SK-N-DZ (cell line): ENCODE results near the gene RHBDD3.

ENCODE experiments used
- DNase-seq: peaks from one replicate; pipeline ENCODE4 v3.0.0-alpha.2; 2015; ENCODE audit warnings: low spot score

RHBDD3 gene

DNA sequence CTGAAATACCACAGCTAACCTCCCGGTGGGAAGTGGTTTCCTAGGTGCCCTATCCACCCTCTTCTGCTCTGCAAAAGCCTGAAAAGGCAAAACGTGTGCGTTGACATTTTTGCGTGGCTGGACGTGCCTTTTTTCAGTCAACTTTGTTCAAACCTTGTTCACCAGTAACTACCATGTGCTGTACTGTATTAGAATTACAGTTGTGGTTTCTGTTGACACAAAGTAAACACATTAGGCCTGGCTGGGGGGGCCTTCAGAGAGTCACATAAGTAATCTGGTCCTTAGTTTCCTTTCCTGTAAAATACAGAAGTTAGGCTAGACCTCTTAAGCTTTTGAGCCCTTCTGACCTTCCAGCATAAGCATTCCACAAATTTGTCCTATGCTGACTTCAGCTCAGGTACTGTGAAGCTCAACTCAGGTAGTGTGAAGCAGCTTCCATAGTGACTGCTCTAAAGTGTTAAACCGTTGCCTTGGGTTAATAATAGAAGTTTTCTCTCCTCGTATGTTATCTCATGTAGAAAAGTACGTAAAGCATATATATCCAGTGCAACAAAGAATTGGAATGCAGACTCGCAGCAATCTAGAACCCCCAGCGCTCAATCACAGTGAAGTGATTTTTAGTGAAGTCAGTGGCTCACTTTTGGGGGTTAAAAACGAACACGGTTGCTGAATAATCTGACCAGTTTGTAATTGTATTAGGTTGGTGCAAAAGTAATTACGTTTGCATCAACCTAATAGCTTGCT, 2.1 kb upstream of the RHBDD3 start:
- DNase-seq = no peak

DNA sequence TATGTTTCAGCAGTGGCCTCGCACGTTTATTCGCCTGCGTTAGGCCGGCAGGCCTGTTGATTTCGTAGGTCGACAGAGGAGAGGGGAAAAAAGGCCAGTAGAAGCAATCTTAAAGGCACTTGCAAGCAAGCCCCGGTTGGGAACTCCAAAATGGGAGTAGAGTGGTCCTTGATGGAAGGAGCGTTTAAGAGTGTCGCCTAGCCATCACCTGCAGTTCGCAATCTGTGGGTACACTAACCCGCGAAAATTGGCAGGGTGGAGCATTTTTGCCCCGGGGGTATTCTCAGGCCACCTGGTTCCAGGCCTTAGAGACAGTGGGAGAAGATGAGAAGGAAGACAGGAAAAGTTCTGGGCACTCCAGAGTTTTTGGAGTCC, 1.4 kb upstream of the RHBDD3 start:
- no peak for DNase-seq

DNA sequence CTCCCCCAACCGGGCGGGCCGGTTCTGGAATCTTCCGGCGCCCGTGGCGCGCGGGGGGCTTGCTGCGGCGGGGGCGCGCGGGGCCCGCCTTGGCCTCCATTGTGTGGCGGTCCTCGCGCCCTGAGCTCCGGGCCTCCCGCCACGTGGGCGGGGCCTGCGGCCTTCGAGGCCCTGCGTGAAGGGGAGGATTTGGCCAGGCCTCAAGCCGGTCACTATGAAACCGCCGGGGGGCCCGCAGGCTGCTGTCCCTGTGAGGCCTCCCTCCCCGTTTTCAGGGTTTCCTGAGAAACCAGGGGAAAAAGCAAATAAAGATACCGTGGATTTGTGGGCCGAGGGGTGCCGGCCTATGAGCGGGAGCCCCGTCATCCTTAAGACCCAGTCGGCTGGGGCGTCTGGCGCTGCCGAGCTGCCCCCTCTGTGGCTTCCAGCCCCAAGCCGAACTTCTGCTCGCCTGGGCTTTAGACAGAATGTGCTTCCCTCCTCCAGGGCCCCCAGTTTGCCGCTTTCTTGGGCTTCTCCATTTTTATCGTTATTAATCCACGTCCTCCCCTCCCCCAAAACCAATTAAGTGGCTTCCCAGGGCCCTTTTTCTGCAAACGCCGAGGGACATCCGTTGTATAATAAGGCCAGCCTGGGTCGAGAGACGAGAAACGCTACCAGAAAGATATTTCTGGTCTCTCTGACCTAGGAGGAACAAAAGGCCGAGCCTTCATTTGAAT, 889 bp upstream of the RHBDD3 start:
- DNase-seq = peak; percentile 63

DNA sequence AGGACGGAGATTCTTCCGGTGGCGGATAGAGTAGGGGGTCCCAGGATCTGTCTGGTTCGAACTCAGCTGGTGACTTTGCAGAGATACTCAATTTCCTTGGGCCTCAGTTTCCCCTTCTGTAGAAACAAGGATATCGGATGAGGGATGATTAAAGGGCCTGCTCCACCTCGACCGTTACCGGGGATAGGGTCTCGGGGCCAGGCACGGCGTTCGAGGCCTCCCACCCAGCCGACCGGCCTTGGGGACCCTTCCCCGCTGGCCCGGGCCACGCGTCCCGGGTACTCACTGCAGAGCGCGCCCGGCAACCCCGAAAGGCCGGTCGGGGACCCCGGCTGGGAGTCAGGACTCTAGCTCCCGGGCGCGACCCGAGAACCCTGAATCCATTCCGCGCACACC, 321 bp downstream of the RHBDD3 start:
- no peak for DNase-seq

DNA sequence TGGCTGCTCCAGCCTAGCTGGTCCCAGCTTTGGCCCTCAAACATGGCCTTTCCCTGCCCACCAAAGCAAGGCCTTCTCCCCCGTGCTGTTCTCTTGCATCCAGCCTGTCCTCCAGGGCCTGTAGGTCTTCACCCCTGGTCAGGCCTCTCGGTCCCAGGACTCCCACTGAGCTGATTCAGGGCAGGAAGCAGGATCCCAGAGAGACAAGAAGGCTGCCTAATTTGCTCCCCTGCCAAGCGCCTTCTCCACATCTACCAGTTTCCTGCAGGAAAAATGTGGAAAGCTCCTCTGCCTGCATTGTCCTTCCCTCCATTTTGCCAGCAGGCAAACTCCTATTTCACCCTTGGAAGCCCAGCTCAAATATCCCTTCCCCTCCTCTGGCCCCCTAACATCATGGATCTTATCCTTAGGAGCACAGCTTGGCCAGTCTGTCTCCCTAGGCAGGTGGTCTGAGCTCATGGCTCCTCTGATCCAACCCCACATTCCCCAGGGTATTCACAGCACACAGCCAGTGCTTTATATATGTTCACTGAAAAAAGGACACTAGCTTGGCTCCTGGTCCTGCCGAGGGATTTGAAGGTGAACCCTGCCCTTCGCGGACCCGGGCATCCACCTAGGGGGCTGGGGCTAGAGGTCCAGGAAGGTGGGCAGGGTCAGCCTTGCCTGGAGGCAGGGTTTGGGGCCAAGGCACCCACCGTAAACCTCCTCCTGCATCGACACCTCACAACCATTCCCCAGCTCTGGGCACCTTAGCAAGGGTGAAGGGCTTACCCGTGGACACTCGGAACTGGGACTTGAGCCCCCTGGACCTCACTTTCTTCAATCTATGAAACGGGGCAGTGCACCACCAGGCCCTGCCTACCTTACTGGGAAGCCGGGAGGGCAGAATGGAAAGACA, 968 bp downstream of the RHBDD3 start:
- no peak for DNase-seq

DNA sequence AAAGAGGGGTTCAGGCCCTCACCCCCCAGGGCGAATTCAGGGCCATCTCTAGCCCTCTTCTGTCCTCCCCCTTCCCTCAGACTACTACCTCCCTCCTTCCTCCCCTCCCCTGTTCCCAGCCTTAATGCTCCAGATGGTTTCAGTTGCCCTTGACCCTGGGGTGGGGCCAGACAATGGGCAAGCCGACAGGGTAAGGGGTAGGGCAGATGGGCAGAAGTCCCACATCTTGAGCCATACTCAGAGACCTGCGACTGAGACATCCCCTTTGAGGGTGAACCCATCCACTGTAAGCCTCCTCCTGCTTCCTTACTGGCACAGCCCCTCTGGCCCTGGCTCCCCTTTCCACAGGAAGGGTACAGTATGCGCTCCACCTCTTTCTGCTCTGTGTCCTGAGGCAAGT, 1.9 kb downstream of the RHBDD3 start:
- no peak for DNase-seq

DNA sequence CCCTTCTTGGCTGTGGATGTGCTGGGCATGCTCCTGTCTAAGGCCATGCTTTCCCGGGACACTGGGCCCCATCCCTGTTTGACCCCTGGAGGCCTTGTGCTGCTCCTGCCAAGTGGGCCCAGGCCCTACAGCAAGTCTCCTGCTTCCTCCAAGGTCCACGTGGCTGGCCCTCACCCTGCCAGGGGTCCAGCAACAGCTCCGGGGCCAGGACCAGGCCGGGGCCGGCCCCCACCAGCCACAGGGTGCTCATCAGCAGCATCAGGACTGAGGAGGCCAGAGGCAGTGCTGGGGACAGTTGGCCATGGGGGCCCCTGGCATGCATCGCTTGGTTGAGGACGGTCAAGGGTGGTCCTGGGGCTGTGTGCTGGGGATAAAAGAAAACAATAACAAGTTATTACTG, 2.5 kb downstream of the RHBDD3 start:
- no peak for DNase-seq

DNA sequence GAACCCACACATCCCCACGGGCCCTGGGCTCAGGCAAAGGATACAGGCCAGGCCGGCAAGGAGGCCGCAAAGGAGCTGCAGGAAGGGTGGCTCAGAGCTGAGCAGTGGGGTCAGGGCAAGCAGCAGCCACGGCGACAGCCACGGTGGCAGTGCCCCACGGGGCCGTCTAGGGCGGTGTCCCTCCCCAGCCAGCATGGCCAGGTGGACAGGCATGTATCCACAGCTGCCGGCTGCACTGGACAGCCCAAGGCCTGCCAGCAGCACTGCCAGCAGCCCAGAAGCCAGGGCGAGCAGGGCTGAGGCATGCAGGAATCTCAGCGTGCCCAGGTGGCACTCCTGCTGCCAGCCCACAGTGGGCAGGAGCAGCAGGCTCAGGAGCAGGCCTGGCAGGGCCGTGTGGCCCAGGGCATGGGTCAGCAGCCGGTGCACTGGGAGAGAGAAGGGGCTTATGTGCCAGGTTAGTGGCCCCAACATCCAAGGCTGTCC, 3.9 kb downstream of the RHBDD3 start:
- no peak for DNase-seq

DNA sequence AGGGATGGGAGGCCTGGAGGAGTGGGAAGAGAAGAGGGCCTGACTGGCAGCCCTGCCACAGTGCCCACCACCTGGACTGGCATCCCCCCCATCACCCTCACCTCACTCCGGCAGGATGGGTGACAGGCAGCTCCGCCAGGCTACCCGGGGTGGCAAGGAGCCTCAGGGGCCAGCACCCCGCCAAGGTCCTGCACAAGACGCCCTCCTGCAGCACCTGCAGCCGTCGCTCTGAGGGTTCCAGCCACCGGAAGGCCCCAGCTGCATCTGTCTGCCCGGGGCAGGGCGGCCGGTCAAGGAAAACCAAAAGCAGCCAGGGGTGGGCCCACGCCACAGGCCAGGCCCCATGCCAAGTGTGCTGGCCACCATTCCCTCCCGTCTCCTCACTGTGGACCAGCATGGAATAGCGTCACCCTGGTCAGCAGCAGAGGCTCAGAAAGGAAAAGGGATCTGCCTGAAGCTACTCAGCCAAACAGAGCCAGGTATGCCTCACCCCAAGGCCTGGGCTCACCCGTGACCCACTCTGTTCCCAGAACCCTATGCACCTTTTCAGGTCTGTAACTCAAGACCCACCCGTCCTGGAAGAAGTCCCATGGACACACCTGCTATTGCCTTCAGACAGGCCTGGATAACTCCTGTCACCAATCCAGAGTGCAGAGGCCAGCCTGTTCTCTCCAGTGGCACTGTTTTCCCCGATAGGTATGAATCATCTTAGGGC, 7.0 kb downstream of the RHBDD3 start:
- no peak for DNase-seq

DNA sequence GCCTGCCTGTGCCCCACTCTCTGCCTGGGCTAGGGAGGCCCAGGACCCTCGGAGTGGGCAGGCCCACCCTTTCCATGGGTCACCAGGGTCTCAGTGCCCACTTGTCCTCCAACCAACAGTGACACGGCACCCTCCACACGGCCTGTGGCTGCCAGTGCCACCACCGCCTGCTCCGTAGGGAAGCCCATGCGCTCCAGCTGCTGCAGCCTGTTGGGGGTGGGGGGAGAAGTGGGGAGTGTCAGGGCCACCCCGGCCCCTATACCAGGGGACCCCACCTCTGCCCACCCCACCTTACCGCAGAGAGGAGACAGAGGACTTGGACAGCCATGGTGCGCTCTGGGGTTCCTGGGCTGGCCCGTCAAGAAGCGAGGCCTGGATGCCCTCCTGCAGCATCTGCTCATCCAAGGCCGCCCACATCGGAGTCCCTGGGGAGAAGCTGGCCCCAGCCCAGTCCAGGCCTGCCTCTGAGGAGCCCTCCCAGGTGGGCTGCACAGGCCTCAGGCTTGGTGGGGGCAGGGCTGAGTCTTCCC, 7.7 kb downstream of the RHBDD3 start:
- peak; percentile 44 for DNase-seq

DNA sequence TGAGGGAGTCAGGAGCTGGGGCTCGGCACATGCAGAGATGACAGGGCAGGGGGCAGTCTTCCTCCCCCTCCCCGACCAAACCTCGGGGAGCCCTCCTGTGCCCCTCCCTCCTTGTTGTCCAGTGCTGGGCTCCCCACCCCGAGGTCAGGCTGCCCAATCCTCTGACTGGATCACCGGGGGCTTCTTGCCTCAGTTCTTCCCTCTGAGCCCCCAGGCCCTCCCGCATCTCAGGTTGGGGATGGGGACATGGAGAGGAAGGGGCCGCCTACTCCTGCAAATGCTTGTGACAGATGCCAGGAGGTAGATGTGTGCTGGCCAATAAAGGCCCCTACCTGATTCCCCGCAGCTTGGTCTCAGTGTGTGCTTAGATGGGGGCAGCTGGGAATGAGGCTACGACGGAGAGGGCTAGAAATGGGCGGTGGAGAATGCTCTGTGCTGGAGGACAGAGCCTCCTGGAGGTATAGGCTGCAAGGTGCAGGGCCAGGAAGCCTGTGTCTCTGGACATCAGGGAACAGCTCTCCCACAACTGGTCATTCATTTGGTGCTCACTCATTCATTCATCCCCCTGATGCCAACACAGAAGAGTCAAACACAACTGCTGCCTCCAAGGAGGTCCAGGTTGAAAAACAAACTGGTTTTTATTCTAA, 8.4 kb downstream of the RHBDD3 start:
- DNase-seq = no peak

DNA sequence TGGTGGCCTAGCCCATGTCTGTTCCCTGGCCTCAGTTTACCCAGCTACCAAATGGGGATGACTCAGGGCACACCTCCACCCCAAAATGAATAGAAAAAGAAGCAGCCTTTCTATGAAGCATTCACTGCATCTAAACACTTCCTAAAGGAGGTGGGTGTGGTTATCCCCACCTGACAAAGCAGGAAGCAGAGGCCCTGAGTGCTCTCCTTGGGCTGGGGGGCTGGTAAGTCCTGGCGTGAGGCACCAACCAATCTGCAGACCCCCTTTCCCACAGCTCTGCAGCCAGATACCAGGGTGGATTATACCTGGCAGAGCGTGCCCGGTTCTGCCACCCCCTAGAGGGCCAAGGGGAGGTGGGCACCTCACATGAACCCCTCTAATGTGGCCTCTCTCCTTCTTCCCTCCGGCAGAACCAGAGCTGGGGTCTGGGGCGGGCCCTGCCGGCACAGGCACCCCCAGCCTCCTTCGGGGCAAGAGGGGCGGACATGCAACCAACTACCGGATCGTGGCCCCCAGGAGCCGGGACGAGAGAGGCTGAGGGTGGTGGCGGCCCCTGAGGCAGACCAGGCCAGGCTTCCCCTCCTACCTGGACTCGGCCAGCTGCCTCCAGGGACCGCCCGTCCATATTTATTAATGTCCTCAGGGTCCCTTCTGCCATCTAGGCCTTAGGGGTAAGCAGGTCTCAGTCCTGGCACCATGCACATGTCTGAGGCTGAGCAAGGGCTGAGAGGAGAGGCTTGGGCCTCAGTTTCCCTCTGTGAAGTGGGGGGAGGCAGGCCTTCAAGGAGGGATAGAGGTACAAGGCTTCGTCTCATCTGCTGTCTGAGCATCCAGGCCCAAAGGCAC, 9.2 kb downstream of the RHBDD3 start:
- DNase-seq = no peak

DNA sequence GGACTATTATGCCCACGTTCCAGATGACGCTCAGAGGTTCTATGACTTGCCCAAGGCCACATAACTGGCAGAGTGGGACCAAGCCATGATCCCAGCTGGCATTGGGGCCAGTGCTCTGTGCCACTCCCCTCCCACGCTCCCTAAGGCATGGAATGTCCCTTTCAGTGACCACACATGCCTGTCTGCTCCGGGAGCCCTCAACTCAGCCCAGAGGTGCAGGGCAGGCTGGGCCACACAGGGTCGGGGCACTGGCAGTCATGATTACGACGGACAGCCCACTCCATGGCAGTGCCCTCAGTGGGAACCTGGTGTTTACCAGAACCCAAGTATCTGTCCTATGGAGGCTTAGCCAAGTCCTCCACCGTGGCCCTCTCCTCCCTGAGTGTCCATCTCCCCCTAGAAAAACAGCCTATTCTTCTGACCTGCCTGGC, 10.0 kb downstream of the RHBDD3 start:
- no peak for DNase-seq

DNA sequence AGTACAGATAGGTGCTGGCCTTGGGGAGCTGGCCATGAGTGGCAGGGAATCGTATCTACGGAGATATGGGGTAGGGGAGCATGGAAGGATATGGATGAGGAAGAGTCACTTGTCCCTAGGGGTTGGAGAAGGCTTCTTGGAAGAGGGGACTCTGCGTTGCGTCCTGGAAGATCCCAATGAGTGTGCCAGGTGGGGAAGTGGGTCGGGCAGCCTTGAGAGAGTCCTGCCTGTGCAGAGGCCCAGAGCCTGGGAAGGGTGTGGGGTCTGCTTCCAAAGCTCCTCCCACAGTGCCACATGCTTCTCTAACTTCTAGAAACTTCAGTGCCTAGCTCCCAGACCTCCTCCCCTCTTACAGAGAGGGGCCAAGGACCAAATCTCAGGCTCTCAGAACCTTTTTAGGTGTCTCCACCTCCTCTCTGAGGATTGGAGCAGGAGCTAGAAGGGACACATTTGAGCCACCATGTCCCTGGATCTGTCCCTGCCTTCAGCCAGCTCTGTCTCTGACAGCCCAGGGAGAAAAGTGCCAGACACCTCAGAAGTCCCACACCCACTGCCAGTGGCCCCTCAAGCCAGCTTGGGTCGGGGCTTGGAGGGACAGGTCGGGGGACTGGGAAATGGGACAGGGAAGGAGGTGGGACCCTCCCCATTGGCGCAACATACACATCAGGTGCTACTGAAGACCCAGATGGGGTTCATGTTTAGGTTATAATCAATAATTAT, 11.0 kb downstream of the RHBDD3 start:
- DNase-seq = no peak

DNA sequence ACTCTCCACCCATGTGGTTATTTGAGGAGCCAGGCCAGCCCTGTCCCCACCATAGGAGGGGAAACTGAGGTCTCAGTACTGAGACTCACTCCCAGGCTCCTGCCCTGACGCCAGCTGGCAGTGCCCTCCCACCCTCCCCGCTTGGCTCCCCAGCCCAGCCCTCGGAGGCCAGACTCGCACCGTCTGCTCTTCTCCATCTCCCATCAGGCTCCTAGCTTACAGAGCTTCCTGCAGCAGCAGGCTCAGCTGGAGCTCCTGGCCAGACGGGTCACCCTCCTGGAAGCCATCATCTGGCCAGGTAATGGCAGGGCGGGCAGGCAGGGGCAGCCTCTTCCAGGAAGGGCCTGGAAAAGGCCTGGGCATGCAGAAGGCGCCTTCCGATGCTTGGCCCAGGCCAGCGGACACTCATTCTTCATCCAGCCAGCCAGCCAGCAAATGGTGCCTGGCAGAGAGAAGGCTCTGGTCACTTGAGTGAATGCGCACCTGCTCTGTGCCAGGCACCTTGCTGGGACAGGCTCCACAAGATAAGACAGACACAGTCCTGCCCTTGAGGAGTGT, 12.6 kb downstream of the RHBDD3 start:
- DNase-seq = no peak

DNA sequence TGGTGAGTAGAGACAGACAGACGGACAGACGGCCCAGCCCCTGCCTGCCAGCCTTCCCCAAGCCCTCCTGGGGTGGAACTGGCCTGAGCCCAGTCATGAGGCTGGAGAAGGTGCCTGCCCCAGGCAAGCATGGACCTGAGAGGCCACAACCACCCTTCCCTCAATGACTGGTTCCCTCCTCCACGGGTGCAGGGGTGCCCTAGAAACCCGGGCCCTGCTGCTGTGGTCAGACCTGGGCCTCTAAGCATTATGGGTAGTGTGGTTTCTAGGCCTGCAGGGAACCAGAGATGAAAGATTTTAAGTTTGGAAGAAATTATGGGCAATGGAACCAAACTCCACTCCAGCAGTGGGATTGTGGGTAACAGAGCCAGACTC, 13.5 kb downstream of the RHBDD3 start:
- no peak for DNase-seq

DNA sequence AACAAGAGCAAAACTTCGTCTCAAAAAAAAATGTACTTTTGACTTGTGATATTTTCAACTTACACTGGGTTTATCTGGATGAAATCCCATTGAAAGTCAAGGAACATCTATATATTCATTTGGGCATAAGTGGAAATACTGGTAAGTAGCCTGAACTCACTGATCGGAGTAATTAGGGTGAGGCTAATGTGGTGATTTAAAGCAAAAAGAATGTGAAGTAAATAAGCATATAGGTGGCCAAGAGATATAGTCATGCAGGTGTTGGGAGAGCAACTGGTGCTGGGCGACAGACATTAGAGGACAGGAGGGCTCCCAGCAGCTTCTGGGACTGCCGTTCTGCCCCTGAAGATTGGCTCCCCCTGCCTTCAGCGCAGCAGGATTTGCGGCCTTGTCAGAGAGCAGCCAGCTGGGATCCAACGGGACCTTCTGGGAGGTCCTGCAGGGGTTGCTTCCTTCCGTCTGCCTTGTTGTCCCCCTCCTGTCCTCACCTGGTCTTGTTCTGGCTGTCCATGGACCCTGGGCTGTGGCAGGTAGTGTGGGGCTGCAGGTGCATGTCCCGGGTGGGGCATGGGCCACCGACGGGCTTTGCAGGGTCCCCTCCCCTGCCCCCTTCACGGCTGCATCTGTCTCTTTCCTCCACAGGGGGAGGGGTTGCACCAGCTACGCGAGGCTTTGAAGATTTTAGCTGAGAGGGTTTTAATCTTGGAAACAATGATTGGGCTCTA, 14.1 kb downstream of the RHBDD3 start:
- DNase-seq = no peak
